Measurements from ENCODE around the gene PKM. TPM values are rescaled to one million over a fixed set of nuclear protein-coding genes. Genes with fewer than 3 reads are reported as not detected.

The PKM gene
- total RNA-seq, 1 donor from 2014 or later: 414 TPM

DNA sequence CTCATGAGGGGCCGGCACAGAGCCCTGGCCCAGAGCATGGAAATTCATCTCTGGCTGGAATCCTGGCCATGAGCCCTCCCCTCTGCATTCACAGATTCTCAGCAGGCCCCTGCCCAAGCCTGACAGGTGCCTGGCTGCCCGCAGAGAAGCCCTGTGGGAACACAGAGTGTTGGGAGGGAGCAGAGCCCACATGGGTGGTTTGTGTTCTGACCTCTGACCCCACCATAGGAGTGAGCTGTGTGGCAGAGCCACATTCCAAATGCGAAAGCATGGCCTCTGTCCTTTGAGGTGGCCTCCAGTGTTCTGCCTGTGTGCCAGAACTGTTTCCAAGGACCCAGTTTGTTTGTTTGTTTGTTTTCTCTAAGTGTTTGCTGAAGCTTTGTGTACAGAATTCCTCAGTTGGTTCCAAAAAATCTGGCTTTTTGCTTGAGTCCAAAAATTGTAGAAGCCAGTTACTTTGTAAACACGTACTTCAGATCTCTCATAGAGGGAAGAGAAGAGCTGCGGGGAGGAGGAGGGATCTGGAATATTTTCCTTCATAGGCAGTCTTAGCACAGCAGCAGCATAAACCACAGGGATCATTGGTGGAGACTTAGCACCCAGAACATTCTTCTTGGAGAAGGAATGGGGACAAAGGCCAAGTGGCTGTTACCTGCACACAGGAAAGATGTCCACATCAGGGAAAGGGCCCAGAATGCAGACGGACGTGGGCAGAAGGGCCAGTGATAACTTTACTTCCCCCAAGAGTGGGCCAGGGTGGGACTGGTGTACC lies 69.4 kb downstream of the PKM start:
- no peak for DNase-seq (ENCODE audit: low spot score)

DNA sequence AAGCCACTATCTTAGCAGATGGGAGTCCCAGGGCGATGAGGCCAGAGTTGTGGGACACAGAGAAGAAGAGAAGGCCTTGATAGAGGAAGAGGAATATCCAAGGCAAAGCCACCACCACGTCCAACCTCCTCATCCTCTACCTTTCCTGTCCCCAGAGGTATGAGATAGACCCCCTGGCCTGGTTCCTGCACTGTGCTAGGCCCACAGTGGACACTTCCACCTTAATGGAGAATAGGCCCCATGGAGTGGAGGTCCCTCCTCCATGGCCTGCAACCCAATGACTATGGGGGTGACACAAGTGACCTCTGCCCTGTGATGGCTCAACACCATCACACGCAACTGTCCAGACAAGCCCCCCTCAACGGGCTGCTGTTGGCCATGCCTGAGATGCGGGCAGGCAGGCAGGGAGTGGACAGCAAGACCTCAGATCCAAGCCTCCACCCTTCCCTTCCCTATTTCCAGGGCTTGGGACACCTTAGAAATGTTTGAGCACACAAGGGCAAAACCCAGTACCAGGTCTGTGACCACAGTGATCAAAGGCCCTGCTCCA lies 70.2 kb downstream of the PKM start:
- DNase-seq (ENCODE audit: low spot score): no peak

GRCh38 chr15:72156928-72157327 lies 74.1 kb downstream of the PKM start:
- no peak for DNase-seq (ENCODE audit: low spot score)

DNA sequence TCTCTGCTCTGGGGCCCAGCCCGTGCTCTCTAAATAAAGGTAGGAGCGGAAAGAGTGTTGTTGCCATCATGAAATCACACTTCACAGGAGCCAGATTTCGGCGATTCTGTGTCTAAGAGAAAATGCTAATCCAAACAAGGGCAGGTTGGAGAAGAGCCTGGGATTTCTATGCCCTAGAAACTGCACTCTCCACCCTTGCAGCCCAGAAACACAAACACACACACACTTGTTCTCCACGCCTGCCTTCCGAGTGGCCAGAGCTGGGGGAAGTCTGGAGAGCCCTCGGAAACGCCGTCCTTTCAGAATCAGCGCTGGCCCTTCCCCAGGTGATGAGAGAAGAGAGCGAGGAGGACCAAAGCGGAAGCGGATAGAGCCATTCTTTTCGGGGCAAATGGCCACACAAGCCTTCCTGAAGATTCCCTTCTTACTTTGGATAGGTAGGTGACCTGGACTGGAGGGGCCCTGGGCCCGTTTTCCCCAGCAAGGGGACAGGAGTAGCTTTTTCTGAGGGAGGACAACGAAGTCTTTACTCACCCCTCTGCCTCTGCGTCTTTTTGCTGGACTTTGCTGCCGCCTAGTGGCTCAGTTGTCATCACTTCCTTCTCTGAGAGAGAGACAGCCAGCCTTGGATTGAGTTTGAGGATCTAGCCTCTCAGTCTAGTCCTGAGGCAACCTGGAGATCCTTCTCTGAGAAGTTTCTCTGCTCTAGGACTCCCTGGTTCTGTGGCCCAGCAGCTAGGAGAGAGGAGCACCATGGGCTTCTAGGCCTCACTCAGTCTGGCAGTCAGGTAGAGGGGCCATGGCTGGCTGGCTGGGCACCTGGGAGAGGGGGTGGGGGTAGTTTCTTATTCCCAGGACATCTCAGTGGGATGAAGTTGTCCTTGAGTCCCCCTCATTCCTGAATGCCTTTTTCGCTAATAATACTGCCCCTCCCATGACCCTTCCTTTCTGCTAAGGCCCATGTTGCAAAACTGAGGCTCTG lies 75.1 kb downstream of the PKM start:
- DNase-seq (ENCODE audit: low spot score): no peak

DNA sequence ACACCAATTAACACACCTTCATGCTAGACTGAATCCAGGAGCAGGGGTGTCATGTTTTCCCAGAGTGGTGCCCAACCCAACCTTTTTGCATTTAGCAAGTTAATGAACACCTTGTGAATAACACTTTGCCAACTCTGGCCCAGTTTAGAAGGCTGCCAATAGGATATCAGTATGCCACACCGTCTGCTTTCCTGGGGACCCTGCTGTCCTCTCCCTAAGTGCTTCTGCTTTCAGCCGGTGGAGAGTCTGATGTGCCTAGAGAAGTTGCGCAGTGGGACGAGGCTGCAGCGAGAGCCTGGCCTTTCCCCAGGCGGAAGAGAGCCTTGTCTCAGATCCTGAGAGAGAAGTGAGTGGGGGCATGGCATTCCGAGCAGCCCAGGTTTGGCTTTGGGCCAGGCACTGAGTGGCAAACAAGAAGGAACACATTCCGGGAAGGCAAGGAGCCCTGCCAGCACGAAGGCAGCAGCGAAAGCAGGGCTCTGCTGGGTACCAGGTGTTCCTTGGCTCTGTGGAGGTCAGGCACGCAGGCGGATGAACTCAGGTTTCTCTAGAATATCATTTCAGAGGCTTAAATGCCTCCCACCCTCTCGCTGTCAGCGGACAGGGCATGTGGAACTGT lies 75.9 kb downstream of the PKM start:
- DNase-seq (ENCODE audit: low spot score): no peak

GRCh38 chr15:72154316-72154715 lies 76.7 kb downstream of the PKM start:
- DNase-seq (ENCODE audit: low spot score): no peak

GRCh38 chr15:72153269-72154000 lies 77.6 kb downstream of the PKM start:
- no peak for DNase-seq (ENCODE audit: low spot score)

Other genes starting within 250 kb of the PKM start
- gene MYO9A, start 113.0 kb downstream of the PKM start, total RNA-seq: 47.1 TPM
- 1.5 TPM for gene SENP8, start 112.8 kb downstream of the PKM start, total RNA-seq
- not detected for gene GRAMD2A, start 33.4 kb downstream of the PKM start, total RNA-seq
- gene PARP6, start 41.4 kb upstream of the PKM start, total RNA-seq: 61.3 TPM
- gene CELF6, start 89.0 kb upstream of the PKM start, total RNA-seq: 1.6 TPM
- 130 TPM for gene HEXA, start 144.8 kb upstream of the PKM start, total RNA-seq
- gene TMEM202, start 167.1 kb upstream of the PKM start, total RNA-seq: not detected
- 164 TPM for gene ARIH1, start 243.1 kb upstream of the PKM start, total RNA-seq